WTC11 (cell line): ENCODE results near the gene GPATCH8. TPM values are rescaled to one million over a fixed set of nuclear protein-coding genes. Genes with fewer than 3 reads are reported as not detected.

Experiments used
- ATAC-seq: fragments of 200-7000 bp; cut with Tn5 transposase; 2 replicates; pipeline ENCODE4 v1.10.0; 2021; ENCODE audit warnings: mild to moderate bottlenecking, moderate library complexity
- CTCF ChIA-PET: fragments of 300-600 bp; sonication (Branson Sonifier 250); formaldehyde crosslinking; loops from one replicate; lab custom pipeline; 2021; ENCODE audit warnings: antibody characterized with exemption; lab: Charles Lee
- POLR2A ChIA-PET: fragments of 350-600 bp; sonication (Branson Sonifier 250); formaldehyde crosslinking; loops from one replicate; lab custom pipeline; 2021; ENCODE audit warnings: antibody characterized with exemption; lab: Charles Lee
- DNase-seq: peaks from one replicate; pipeline ENCODE4 v3.0.0; 2021; ENCODE audit warnings: low spot score
- H3K27ac Mint-ChIP-seq: 2 replicates; pipeline ENCODE4 v1.8.0; 2021; ENCODE audit warnings: mixed read lengths
- H3K27me3 Mint-ChIP-seq: 2 replicates; pipeline ENCODE4 v1.8.0; 2021; ENCODE audit warnings: low read depth, mild to moderate bottlenecking, moderate library complexity, mixed read lengths
- H3K36me3 Mint-ChIP-seq: 2 replicates; pipeline ENCODE4 v1.8.0; 2021; ENCODE audit warnings: mixed read lengths
- H3K4me1 Mint-ChIP-seq: 2 replicates; pipeline ENCODE4 v1.8.0; 2022; ENCODE audit warnings: mixed read lengths
- H3K4me3 Mint-ChIP-seq: 2 replicates; pipeline ENCODE4 v1.8.0; 2021; ENCODE audit warnings: mild to moderate bottlenecking, moderate library complexity, mixed read lengths
- H3K9me3 Mint-ChIP-seq: 2 replicates; pipeline ENCODE4 v1.8.0; 2021; ENCODE audit warnings: mixed read lengths
- ATF2 ChIP-seq: sonication (generic); formaldehyde crosslinking; IDR thresholded peaks from 2 replicates; pipeline ENCODE4 v1.8.1; 2022; ENCODE audit warnings: low read depth, missing genetic modification reagents, borderline replicate concordance
- E2F1 ChIP-seq: sonication (generic); formaldehyde crosslinking; IDR thresholded peaks from 2 replicates; pipeline ENCODE4 v1.8.0; 2022; ENCODE audit warnings: mild to moderate bottlenecking, missing genetic modification reagents
- ELF4 ChIP-seq: sonication (generic); formaldehyde crosslinking; IDR thresholded peaks from 2 replicates; pipeline ENCODE4 v1.8.1; 2022; ENCODE audit warnings: low read depth, mild to moderate bottlenecking, moderate library complexity, missing genetic modification reagents
- JUN ChIP-seq: sonication (generic); formaldehyde crosslinking; IDR thresholded peaks from 2 replicates; pipeline ENCODE4 v1.8.0; 2023; ENCODE audit warnings: mild to moderate bottlenecking, missing genetic modification reagents
- KAT7 ChIP-seq: sonication (generic); formaldehyde crosslinking; IDR thresholded peaks from 2 replicates; pipeline ENCODE4 v1.8.1; 2023; ENCODE audit warnings: missing genetic modification reagents, mild to moderate bottlenecking, borderline replicate concordance
- MLX ChIP-seq: sonication (generic); formaldehyde crosslinking; IDR thresholded peaks from 2 replicates; pipeline ENCODE4 v1.8.1; 2023; ENCODE audit warnings: mild to moderate bottlenecking, missing genetic modification reagents, moderate library complexity
- MXD4 ChIP-seq: fragments of 250-450 bp; sonication (Bioruptor Pico); IDR thresholded peaks from 2 replicates; pipeline ENCODE4 v1.8.0; 2021; ENCODE audit warnings: mild to moderate bottlenecking, moderate library complexity, borderline replicate concordance
- NFATC4 ChIP-seq: fragments of 250-450 bp; sonication (Bioruptor Pico); IDR thresholded peaks from 2 replicates; pipeline ENCODE4 v1.9.0; 2021; ENCODE audit warnings: mild to moderate bottlenecking
- OVOL2 ChIP-seq: fragments of 250-450 bp; sonication (Bioruptor Pico); IDR thresholded peaks from 2 replicates; pipeline ENCODE4 v1.9.0; 2021; ENCODE audit warnings: mild to moderate bottlenecking, borderline replicate concordance
- RORB ChIP-seq: fragments of 250-450 bp; sonication (Bioruptor Pico); IDR thresholded peaks from 2 replicates; pipeline ENCODE4 v1.9.0; 2021; ENCODE audit warnings: mild to moderate bottlenecking
- TEAD4 ChIP-seq: sonication (generic); formaldehyde crosslinking; IDR thresholded peaks from 2 replicates; pipeline ENCODE4 v1.8.0; 2022; ENCODE audit warnings: mild to moderate bottlenecking, missing genetic modification reagents
- USF2 ChIP-seq: sonication (generic); formaldehyde crosslinking; IDR thresholded peaks from 2 replicates; pipeline ENCODE4 v1.8.1; 2023; ENCODE audit warnings: mild to moderate bottlenecking, missing genetic modification reagents, moderate library complexity
- ZNF219 ChIP-seq: sonication (generic); formaldehyde crosslinking; IDR thresholded peaks from 2 replicates; pipeline ENCODE4 v1.8.0; 2023; ENCODE audit warnings: missing genetic modification reagents, mild to moderate bottlenecking, borderline replicate concordance
- ZNF317 ChIP-seq: sonication (generic); formaldehyde crosslinking; IDR thresholded peaks from 2 replicates; pipeline ENCODE4 v1.8.1; 2023; ENCODE audit warnings: low read depth, mild to moderate bottlenecking, moderate library complexity, missing genetic modification reagents, borderline replicate concordance
- ZNF532 ChIP-seq: fragments of 250-450 bp; sonication (Bioruptor Pico); IDR thresholded peaks from 2 replicates; pipeline ENCODE4 v1.9.0; 2021; ENCODE audit warnings: mild to moderate bottlenecking, borderline replicate concordance
- ZNF671 ChIP-seq: fragments of 250-450 bp; sonication (Bioruptor Pico); IDR thresholded peaks from 2 replicates; pipeline ENCODE4 v1.8.0; 2021; ENCODE audit warnings: mild to moderate bottlenecking
- total RNA-seq: library from RNA; stranded (reverse); gene quantifications from 3 replicates; pipeline ENCODE4 v1.2.3, GENCODE V29; 2021
- TF ChIP-seq, protein P1 (sequence below): sonication (generic); formaldehyde crosslinking; IDR thresholded peaks from 2 replicates; pipeline ENCODE4 v1.8.1; 2023; ENCODE audit warnings: mild to moderate bottlenecking, missing genetic modification reagents
- TF ChIP-seq, protein P2 (sequence below): fragments of 200-600 bp; IDR thresholded peaks from 2 replicates; pipeline ENCODE4 v1.8.0; 2022; ENCODE audit warnings: antibody characterized with exemption
- TF ChIP-seq, protein P3 (sequence below): fragments of 250-450 bp; sonication (Bioruptor Pico); IDR thresholded peaks from 2 replicates; pipeline ENCODE4 v2.1.2; 2022; ENCODE audit warnings: mild to moderate bottlenecking, moderate library complexity
- TF ChIP-seq, protein P4 (sequence below): sonication (generic); formaldehyde crosslinking; IDR thresholded peaks from 2 replicates; pipeline ENCODE4 v1.8.1; 2023; ENCODE audit warnings: mild to moderate bottlenecking, moderate library complexity, missing genetic modification reagents

The GPATCH8 gene
- total RNA-seq, 1 experiment from 2014 or later = 51.9 TPM

GRCh38 chr17:44496815-44497214 lies 6.4 kb downstream of the GPATCH8 start (continued):
- TF ChIP-seq, protein P1, sequence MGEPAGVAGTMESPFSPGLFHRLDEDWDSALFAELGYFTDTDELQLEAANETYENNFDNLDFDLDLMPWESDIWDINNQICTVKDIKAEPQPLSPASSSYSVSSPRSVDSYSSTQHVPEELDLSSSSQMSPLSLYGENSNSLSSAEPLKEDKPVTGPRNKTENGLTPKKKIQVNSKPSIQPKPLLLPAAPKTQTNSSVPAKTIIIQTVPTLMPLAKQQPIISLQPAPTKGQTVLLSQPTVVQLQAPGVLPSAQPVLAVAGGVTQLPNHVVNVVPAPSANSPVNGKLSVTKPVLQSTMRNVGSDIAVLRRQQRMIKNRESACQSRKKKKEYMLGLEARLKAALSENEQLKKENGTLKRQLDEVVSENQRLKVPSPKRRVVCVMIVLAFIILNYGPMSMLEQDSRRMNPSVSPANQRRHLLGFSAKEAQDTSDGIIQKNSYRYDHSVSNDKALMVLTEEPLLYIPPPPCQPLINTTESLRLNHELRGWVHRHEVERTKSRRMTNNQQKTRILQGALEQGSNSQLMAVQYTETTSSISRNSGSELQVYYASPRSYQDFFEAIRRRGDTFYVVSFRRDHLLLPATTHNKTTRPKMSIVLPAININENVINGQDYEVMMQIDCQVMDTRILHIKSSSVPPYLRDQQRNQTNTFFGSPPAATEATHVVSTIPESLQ (CRISPR knock-in tag) = no peak

DNA sequence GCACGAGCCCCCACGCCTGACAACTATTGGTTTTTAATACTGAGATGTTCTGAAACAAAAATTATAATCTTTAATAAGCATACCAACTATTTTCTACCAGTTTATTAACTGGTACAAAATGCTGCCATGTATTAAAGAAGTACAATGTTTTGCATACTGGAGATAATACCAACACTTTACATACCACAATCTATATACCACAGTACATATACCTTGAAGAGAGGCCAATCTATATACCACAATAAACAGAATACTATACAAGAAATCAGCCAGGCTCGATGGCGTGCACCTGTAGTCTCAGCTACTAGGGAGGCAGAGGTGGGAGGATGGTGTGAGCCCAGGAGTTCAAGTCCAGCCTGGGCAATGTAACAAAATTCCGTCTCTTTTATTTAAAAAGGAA lies 9.9 kb downstream of the GPATCH8 start:
- Mint-ChIP-seq H3K27ac (no peak overlapping the region), H3K4me1 (peaks cover 4% of the 10 kb centered on the region; the same call in 1 of the 2 replicates), H3K36me3 (peaks cover 12% of the 10 kb centered on the region), H3K4me3 (no peak overlapping the region), H3K9me3 (no peaks in the 10 kb centered on the region), H3K27me3 (no peaks in the 10 kb centered on the region)
- TF ChIP-seq JUN (CRISPR knock-in tag) (no peak), ZNF671 (CRISPR knock-in tag) (no peak), ATF2 (CRISPR knock-in tag) (no peak), TEAD4 (CRISPR knock-in tag) (no peak), USF2 (CRISPR knock-in tag) (no peak), ELF4 (no peak), MLX (CRISPR knock-in tag) (no peak), ZNF219 (CRISPR knock-in tag) (no peak), E2F1 (CRISPR knock-in tag) (no peak), NFATC4 (CRISPR knock-in tag) (no peak), KAT7 (CRISPR knock-in tag) (no peak), RORB (CRISPR knock-in tag) (no peak), MXD4 (CRISPR knock-in tag) (no peak), ZNF317 (CRISPR knock-in tag) (no peak), ZNF532 (CRISPR knock-in tag) (no peak), OVOL2 (no peak)
- TF ChIP-seq, protein P2, sequence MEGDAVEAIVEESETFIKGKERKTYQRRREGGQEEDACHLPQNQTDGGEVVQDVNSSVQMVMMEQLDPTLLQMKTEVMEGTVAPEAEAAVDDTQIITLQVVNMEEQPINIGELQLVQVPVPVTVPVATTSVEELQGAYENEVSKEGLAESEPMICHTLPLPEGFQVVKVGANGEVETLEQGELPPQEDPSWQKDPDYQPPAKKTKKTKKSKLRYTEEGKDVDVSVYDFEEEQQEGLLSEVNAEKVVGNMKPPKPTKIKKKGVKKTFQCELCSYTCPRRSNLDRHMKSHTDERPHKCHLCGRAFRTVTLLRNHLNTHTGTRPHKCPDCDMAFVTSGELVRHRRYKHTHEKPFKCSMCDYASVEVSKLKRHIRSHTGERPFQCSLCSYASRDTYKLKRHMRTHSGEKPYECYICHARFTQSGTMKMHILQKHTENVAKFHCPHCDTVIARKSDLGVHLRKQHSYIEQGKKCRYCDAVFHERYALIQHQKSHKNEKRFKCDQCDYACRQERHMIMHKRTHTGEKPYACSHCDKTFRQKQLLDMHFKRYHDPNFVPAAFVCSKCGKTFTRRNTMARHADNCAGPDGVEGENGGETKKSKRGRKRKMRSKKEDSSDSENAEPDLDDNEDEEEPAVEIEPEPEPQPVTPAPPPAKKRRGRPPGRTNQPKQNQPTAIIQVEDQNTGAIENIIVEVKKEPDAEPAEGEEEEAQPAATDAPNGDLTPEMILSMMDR = no peak
- TF ChIP-seq, protein P3, sequence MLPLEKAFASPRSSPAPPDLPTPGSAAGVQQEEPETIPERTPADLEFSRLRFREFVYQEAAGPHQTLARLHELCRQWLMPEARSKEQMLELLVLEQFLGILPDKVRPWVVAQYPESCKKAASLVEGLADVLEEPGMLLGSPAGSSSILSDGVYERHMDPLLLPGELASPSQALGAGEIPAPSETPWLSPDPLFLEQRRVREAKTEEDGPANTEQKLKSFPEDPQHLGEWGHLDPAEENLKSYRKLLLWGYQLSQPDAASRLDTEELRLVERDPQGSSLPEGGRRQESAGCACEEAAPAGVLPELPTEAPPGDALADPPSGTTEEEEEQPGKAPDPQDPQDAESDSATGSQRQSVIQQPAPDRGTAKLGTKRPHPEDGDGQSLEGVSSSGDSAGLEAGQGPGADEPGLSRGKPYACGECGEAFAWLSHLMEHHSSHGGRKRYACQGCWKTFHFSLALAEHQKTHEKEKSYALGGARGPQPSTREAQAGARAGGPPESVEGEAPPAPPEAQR (CRISPR knock-in tag) = no peak
- TF ChIP-seq, protein P4, sequence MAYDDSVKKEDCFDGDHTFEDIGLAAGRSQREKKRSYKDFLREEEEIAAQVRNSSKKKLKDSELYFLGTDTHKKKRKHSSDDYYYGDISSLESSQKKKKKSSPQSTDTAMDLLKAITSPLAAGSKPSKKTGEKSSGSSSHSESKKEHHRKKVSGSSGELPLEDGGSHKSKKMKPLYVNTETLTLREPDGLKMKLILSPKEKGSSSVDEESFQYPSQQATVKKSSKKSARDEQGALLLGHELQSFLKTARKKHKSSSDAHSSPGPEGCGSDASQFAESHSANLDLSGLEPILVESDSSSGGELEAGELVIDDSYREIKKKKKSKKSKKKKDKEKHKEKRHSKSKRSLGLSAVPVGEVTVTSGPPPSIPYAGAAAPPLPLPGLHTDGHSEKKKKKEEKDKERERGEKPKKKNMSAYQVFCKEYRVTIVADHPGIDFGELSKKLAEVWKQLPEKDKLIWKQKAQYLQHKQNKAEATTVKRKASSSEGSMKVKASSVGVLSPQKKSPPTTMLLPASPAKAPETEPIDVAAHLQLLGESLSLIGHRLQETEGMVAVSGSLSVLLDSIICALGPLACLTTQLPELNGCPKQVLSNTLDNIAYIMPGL (CRISPR knock-in tag) = no peak
- DNase-seq = no peak
- ChIA-PET CTCF (no interaction called here), POLR2A (no interaction called here)
- ATAC-seq = no peak
